Cerebellar cortex (tissue), 1 donor: ENCODE results near the gene CHST11.

Source experiments
- DNase-seq: peaks from one replicate; pipeline ENCODE4 v3.0.0-alpha.2; 2015; ENCODE audit warnings: low spot score

CHST11 gene

DNA sequence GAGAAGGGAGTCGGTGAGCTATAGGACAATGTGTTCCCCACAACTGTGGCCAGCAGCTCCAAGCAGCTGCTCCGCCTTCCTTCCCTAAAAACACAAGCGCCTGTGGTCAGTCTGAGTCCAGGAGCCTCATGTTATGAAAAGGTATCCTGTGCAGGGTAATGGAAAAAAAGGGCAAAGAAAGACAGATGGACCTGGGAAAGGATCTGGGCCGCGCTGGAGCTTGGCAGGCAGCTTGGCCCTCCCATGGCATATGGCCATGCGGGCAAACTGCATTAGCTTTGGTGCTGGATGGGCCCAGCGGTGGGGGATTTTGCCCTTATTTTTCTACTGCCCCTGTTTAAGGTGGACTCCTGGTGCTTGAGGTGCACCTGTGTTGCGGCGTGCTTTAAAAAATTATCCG, 23.7 kb upstream of the CHST11 start:
- peak; percentile 70 for DNase-seq

DNA sequence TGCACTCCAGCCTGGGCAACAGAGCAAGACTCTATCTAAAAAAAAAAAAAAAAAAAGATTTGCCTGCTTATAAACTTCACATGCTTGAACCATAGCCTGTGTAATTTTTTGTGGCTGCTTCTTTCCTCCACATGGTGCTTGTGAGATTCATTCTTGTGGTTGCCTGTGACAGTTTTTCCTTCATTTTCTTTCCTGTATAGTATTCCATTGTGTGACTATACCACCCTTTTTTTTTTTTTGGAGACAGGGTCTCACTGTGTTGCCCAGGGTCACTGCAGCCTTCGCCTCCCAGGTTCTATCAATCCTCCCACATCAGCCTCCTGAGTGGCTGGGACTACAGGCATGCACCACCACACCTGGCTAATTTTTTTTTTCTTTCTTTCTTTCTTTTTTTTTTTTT, 22.6 kb upstream of the CHST11 start:
- no peak for DNase-seq

DNA sequence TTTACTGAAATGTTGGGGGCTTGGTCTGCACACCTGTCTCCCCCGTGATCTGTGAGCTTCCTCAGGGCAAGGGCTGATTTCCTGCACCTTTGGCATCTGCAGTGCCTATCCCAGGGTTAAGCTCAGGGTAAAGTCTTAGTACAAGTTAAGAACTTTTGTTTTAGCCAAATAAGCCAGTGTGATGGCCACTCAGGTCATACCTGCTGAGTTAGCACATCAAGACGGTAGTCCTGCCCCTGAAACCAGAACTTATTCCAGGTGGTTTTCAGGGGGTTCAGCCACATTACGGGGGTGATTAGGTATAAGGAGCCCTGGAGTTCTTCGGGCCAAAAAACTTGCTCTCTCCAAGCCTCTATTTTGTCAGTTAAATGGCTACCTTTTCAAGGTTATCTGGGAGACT, 21.6 kb upstream of the CHST11 start:
- no peak for DNase-seq

DNA sequence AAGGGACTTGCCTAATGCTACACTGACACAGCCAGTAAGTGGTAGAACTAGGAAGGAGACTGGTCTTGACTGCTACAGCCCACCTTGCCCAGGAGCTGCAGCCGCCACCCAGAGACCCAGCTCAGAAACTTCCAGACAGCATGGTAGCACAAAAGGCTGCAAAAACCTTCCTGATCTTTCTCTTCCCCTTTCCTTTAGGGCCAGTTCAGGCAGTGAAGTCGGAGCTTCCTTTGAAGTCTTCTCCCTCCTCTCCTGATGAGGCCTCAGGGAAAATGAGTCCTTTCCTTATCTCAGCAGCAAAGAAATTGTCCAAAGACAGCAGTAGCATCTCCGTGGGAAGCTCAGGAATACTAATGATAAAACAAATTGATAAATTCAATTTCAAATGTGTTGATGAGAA, 21.0 kb upstream of the CHST11 start:
- DNase-seq = no peak

DNA sequence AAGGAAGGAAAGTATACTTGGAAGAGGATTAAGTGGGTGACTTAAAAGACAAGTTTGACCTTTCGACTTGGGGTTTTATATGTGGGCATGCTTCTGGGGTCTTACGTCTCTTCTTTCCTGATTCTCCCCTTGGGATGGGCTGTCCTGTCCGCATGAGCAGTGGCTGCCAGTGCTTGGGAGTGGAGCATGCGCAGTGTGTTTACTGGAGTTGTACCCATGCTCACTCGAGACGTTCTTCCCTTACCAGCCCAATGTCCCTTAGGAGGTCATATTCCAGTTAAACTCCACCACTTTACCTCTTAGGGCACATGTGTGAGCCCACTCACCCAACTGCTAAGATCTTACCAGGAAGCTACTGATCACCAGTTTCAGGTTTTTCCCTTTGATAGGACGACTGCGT, 20.0 kb upstream of the CHST11 start:
- DNase-seq = no peak

DNA sequence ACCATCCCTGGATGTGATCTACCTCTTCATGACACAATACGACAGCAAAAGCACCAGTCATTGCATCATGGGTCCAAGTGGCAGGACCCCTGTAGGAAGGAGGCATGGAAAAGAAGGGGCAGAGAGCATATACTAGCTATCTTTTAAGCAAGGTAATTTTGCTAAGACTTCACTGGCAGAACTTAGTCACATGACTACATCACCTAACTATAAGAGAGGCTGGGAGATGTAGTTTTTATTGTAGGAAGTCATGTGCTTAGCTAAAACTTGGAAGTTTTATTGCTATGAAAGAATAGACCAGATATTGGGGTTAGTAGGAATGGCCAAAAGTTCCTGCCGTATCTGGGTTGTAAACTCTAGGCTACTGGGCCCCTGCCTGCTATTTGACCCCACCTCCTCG, 18.6 kb upstream of the CHST11 start:
- DNase-seq = no peak

DNA sequence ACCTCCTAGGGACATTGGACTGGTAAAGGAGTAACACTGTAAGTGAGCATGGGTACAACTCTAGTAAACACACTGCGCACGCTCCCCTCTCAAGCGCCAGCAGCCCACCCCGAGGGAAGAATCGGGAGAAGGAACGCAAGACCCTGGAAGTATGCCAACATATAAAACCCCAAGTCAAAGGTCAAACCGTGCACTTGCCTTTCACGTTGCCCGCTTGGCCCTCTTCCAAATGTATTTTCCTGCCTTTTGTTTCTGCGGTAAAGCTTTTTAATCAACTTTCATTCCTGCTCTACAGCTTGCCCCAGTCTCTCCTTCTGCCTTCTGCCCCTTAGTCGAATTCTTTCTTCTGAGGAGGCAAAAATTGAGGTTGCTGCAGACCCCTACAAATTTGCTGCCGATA, 17.6 kb upstream of the CHST11 start:
- DNase-seq = no peak

DNA sequence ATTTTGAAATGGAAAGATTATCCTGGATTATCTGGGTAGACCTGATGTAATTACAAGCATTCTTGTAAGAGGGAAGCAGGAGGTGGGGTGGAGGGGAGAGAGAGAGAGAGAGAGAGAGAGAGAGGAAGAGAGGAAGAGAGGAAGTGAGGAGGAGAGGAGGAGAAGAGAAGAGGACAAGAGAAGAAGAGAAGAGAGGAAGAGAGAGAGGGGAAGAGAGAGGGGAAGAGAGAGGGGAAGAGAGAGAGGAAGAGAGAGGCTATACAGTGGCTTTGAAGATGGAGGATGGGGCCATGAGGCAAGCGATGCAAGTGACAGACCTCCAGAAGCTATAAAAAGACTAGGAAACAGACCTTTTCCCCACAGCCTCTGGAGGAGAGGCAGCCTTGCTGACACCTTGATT, 13.7 kb upstream of the CHST11 start:
- no peak for DNase-seq

DNA sequence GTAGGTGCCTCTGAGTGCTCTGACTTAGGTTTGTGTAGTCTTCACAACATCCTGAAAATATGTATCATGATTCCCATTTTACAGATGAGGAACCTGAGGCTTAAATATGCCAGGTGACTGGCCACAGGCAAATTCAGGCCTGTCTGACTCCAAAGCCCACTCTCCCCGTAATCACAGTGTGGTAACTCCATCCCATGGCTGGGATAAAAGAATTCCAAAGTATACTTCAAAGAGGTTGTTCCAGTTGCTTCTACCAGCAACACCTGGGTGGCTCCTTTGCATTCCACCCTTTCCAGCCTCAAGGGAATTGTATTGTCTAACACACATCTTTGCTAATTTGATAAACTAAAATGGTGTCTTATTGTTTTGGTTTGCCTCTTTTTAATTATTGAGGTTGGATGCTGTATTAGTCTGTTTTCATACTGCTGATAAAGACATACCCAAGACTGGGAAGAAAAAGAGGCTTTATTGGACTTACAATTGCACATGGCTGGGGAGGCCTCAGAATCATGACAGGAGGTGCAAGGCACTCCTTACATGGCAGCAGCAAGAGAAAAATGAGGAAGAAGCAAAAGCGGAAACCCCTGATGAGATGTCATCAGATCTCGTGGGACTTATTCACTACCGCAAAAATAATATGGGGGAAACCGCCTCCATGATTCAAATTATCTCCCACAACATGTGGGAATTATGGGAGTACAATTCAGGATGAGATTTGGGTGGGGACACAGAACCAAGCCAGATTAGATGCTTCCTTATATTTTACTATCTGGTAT, 9.9 kb upstream of the CHST11 start:
- DNase-seq = no peak

DNA sequence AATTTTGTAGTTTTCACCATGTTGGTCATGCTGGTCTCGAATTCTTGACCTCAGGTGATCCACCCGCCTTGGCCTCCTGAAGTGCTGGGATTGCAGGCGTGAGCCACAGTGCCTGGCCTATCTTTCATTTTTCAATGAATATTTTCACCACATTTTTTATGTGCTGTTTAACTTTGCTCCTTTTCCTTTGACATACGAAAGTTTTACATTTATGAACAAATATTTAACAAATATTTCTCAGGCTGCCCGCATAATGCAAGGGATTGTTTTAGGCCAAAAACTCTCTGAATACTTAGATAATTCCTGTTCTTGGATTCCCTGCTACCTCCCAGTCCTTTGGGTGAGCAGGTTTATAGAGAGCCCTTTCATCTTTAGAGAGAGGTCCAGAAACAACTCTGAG, 8.7 kb upstream of the CHST11 start:
- DNase-seq = no peak

DNA sequence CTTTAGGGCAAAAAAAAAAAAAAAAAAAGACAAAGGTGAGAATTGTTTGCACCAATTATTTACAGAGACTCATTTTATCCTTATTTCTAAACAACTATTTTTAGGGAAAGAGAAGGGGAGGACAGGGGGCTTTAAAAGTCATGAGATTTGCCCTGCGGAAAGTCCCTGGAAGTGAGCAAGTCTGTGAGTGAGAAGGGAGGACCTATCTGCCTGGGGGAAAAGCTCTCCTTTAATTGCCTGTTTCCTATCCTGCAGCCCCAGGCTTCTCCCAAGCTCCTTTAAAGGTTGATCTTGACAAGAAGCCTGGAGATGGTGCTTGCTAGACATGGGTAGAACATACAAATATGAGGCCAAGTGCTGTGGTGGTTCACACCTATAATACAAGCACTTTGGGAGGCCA, 8.3 kb upstream of the CHST11 start:
- no peak for DNase-seq

DNA sequence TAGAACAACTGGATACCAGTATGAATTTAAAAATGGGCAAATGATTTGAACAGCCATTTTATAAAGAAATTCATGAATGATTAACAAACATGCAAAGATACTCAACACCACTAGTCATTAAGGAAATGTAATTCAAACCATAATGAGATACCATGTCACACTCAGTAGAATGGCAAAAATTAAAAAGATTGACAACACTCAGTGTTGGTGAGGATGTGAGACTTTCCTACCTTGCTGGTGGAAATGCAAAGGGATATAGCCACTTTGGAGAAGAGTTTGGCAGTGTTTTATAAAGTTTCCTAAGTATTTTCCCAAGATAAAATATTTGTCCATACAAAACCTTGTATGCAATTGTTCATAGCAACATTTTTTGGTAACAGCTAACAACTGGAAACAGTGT, 6.0 kb upstream of the CHST11 start:
- no peak for DNase-seq

DNA sequence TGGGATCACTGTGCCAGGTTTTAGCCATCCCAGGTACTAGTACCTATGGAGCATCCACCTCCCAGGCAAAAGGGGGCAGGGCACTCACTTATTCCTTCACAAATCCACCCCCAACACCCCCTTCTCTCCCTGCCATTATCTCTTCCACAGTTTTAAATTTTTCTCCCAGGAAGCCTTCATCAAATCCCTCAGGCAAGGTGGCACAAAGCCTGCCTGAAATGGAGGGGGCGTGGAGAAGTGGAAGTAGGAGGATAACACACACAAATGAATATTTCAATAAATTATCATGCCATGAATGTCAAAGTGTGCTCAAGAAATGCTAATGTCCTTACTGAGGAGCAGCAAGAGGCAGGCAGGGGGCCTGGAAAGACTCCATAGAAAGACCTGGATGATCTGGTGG, 4.7 kb upstream of the CHST11 start:
- no peak for DNase-seq

DNA sequence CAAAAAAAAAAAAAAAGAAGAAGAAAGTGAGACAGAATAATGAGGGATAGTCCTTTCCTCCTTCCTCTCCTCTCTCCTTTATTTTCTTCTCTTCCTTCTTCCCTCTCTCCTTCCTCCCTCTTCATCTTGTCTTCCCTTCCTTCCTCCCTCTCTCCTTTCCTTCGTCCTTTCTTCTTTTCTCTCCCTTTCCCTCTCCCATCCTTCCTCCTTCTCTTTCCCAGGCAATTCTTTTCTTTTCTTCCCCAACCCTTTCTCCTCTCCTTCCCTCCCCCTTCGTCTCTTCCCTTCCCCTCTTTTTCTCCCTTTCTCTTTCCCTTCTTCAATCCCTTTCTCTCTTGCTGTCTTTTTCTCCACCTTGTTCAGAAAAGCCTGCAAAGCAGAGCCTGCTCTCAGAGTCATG, 3.6 kb upstream of the CHST11 start:
- no peak for DNase-seq

DNA sequence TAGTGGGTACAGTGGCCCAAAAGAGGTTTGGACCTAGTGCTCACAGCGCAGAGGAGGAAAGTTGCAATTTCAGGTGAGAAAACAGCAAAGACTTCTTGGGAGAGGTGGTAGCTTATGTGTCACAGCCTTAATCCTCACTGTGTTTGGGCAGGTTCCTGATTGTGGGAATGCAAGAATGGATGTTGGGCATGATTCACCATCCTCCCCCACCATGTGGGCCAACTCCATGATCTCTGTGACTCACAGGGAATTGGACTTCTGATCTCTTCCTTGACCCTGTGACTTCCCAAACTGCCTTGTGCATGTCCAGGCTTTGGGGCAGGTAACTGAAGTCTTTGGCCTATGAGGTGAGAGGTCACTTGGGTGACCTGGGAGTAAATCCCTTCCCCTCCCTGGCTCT, 1.8 kb upstream of the CHST11 start:
- DNase-seq = no peak

DNA sequence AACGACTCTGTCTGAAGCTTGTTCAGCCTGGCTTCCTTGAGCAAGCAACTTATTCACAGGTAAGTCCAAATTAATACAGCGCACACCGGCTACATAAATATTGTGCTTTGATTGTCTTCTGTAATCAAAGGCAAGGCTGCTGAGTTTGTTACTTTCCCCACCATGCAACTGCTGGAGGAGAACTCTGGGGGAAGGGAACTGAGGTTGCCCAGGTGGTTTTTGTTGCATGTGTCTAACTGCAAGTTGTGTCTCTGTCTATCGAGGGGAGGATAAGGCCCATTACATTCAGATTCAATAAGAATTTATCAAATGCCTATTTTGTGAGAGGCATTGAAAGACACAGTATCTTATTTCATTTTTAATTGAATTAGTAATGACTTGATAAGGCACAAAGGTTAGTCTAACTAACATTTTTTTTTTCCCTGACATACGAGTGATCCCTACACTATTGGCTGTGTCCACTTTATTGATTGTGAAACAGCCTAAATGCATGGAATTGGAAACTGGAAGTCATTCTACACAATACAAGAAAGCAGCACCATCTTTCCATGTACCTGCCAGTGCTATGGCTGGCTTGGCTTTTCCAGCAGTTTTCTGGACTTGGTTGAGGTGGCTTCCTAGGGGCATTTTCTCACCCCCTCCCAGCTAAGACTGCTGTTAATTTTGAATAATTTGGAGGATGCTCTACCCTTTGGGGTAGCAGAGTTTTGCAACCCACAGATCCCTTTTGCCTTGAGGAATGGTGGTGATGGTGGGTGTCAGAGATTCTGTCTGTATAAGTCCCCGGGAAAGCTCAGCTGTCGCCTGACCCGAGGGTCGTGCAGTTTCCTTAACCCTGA, 951 bp upstream of the CHST11 start:
- no peak for DNase-seq

DNA sequence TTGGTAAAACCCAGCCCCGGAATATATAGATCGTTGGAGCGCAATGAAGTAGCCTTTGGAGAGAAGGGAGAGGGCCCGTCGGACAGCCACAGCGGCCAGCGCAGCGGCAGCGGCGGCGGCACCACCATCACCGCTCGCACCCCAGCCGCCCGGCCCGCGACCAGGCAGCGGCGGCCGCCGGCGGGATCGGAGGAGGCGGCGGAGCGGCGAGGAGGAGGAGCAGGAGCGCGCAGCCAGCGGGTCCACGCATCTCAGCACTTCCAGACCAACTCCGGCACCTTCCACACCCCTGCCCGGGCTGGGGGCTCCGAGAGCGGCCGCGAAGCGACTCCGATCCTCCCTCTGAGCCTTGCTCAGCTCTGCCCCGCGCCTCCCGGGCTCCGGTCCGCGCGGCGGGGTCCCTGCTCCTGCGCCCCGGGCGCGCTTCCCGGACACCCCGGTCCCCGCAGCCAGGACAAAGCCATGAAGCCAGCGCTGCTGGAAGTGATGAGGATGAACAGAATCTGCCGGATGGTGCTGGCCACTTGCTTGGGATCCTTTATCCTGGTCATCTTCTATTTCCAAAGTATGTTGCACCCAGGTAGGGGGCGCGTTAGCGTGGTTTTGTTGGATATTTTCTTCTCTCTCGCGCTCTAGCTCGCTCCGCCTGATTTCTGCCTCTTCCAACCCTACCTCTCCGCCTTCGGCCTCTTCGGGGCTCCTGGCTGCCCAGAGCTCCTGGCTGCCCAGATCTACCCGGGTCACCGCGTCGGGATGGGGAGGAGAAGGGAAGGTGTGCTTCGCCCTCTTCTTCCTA, 400 bp downstream of the CHST11 start:
- DNase-seq = peak; percentile 87

DNA sequence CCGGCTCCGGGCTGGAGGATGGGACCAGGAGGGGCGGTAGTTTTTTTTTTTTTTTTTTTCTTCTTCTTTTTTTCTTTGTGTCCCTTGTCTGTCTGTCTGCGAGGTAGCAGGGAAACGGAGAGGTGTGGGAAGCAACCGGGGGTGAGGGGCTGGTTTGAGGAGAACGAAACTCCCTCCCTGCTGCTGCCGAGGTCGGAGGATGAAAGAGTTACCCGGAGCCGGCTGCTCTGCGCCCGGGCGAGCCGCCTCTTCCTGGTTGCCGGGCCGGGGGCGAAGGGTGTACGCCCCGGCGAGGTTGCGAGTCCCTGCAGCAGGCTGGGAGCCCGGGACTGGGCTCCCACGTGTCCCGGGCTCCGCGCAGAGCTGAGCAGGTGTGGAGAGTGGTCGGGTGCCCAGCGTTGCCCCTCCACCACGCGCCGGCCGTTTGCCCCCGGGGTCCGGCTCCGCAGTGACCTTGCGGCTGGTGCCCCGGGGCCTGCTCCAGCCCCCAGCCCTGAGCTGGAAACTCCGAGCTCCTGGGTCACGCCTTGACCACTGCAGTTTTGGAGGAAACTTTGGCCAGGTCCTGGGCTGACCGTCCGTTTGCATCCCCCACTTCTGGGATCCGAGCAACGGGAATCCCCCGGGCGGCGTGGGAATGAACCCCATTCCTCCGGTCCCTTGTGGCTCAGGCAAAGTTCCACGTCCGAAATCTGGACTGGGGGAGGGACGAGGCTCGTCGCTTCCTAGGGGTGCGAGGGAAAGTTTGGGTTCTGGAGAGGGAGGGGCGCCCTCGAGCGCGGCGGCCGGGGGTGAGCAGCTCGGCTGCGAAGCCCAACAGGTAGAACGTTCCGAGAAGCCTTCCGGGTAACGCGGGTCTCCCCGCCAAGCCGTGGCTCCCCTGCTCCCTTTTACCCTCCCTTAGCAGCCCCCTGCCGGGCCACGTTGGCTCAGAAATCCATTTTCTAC, 1.3 kb downstream of the CHST11 start:
- no peak for DNase-seq

DNA sequence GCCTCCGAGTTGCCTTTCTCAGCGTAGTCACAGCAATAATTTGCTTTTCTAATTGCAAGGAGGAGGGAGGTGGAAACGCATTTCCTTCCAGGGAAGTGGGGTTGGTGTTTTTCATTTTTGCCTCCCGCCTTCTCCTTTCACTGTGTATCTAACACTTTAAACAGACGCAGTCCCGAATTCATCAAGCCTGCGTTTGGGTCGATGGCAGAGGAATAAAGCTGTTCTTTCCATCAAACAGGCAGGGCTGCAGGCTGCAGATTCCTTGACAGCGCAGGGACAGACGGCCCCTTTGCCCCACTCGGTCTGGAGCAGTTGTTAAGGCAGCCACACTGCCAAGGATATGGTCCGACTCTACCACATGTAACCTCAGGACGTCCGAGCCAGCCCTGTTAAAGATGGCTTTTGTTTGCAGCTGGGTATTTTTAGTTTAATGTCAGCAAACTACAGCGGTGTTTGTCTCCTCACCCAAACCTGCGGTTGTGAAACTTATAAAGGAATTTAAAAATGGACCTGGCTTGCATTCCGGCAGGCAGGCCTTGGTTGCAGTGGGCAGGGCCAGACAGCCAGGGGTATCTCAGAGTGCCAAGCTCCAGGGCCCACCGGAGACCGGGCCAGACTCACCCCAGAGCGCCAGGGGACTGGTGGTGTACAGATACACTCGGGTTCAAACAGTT, 2.1 kb downstream of the CHST11 start:
- peak; percentile 50 for DNase-seq

DNA sequence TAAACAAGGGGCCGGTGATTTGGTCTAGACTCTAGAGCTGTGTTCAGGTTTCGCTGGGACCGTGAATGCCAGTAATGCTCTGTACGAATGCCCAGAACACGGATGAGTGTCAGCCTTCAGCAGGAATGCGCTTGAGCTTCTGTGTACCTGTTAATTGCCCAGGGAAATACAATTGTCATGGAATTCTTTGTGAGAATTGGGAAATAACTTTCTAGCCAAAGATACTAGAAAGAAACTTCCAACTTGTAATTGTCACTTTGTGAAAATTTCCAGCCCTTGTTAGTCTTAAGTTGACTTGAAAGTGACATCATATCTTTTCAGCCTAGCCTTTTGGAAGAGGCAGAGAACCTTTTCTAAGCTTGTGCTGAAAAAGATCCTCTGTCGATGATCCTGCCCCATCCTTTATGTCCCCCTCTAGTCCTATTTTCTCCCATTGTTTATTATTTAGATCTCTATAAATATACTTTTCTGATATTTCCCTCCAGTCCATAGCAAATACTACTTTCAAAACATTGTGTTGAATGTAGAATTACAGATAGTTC, 2.7 kb downstream of the CHST11 start:
- peak; percentile 63 for DNase-seq
